GM04503 (cell line): ENCODE results near the gene SEC24A.
A peak's percentile ranks its signal among the peaks of the same experiment; 100 is the strongest.
"Not testable (repeated sequence)": the region's sequence is repeated elsewhere in the genome, so short reads cannot be mapped to it uniquely, and the experiment has no call there.

Experiments
- DNase-seq: peaks from one replicate; pipeline ENCODE4 v3.0.0-alpha.2; 2012; ENCODE audit warnings: low read depth

SEC24A gene

GRCh38 chr5:134648425-134649162 lies at the start of gene SEC24A:
SEC24A (plus strand) TSS chr5:134648785; CDS start chr5:134649077, 292 bp downstream.
- peak; percentile 46 for DNase-seq

DNA sequence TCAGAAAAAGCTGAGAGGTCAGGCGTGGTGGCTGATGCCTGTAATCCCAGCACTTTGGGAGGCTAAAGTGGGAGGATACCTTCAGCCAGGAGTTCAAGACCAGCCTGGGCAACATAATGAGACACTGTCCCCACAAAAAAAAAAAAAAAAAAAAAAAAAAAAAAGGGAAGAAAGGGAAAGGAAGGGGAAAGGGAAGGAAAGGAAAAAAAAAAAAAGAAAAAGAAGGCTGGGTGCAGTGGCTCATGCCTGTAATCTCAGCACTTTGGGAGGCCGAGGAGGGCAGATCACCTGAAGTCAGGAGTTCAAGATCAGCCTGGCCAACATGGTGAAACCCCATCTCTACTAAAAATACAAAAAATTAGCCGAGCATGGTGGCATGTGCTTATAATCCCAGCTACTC lies 48.8 kb upstream of the SEC24A start:
- DNase-seq: not testable (repeated sequence)

GRCh38 chr5:134600600-134600999 lies 48.0 kb upstream of the SEC24A start:
- DNase-seq: no peak

GRCh38 chr5:134603059-134603458 lies 45.5 kb upstream of the SEC24A start:
- DNase-seq: no peak

DNA sequence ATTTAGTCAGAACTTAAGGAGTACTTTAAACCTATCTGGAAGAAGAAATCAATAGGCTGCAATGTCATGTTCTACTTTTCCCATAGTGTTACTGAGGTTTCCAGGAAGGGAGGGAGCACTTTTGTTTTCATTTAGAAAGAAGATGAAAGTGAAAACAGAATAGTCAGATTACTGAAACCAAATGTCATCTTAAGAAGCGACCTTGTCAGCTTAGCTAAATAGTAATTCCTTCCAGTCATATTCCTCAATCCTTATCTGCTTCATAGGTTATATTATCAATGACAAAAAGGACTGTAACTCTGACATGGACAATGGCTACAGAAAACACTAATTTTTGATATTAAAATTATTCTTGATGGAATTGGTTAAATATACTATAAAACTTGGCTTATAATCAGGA lies 43.7 kb upstream of the SEC24A start:
- DNase-seq: no peak

DNA sequence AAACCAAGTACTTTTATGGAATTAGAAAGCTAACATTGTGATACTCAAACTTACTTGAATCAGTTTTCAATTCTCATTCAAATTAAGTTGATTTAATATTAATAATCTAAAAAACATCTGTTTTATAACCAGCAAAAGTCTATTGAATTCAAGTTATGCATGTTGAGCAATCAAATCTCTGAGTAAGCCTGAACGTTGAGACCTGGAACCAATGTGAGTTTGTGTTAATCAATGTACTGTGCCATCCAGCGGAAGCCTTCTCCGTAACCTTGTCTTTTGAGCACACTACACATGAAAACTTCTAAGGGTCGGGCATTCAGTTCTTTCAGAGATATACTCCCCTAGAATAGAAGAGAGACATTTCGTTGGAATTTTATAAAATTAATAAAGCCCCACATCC lies 41.9 kb upstream of the SEC24A start:
- DNase-seq: no peak

DNA sequence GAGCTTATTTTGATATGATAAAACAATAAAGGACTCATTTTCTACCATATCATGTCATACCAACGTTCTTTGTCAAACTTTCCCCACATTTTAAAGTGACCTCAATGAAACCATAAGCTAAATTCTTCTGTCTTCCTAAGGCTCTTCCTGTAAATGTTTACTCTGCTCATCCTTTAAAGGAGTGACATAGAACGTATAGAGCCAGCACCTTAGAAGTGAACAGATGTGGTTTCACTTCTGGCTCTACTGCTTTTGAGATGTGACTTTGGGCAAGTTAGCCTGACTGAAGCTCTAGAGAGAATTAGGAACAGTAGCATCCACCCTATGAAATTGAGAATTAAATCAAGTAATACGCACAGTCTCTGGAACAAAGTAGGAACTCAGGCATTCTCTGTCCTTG lies 40.0 kb upstream of the SEC24A start:
- no peak for DNase-seq

GRCh38 chr5:134609232-134609851 lies 39.2 kb upstream of the SEC24A start:
- DNase-seq: no peak

GRCh38 chr5:134610725-134611124 lies 37.9 kb upstream of the SEC24A start:
- DNase-seq: no peak

DNA sequence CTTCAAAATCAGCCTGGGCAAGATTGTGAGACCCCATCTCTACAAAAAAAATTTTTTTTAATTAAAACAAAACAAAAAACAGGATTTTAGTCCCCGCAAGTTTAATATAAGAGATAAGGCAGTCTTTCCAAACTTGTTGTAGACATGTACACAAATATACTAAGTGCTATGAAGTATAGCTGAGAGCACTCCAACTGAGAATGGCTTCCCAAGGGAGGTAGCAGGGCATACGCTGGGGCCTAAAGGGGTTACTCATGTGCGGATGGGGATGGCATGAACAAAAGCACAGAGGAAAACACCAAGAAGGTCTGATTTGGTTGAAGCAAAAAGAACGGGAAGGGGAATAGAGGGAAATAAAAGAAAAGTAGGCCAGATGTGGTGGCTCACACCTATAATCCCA lies 37.1 kb upstream of the SEC24A start:
- no peak for DNase-seq

GRCh38 chr5:134614450-134615085 lies 34.0 kb upstream of the SEC24A start:
- peak; percentile 21 for DNase-seq

GRCh38 chr5:134620634-134621033 lies 28.0 kb upstream of the SEC24A start:
- no peak for DNase-seq

GRCh38 chr5:134625559-134625958 lies 23.0 kb upstream of the SEC24A start:
- no peak for DNase-seq

DNA sequence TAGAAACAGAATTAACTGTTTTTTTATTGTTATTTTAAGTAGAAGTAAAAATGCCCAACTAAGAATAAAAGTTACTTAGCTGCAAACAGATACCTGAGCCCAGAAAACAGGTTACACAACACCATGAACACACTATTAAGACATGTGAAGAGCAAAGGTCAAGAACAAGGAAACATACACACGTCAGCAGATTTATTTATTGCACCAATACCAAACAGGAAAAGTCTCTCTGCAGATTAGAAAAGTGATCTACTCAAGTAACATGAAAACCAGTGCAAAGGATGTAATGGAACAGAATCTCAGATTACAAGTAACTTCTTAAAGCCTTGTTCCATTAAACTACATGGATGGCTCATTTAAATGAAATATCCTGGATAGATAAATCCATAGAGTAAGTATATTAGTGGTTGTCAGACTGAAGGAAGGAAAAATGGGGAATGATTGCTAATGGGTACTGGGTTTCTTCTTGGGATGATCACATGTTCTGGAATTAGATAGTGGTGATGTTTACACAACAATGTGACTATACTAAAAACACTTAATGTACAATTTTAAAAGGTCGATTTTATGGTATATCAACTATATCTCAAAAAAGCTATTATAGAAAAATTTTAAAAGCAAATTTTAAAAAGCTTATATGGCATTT lies 22.1 kb upstream of the SEC24A start:
- DNase-seq: no peak

- no peak for DNase-seq
These were observed 14.4 kb upstream of the SEC24A start for GRCh38 chr5:134634227-134634626.

GRCh38 chr5:134635366-134635765 lies 13.2 kb upstream of the SEC24A start:
- DNase-seq: not testable (repeated sequence)

GRCh38 chr5:134637116-134637721 lies 11.4 kb upstream of the SEC24A start:
- no peak for DNase-seq

DNA sequence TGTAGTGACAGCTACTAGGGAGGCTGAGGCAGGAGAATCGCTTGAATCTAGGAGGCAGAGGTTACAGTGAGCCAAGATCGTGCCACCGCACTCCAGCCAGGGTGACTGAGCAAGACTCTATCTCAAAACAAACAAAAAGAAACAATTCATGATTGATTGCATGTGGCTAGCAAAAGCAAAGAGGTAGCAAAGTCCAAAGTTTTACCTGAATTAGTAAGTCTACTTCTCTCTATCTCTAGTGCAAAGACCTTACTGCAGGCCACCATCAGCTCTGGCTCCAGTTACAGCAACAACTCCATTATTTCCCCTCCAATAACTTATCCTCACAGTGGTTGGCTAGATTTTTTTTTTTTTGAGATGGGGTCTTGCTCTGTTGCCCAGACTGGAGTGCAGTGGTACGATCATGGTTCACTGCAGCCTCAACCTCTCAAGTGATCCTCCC lies 9.8 kb upstream of the SEC24A start:
- DNase-seq: no peak

- no peak for DNase-seq
These were observed 5.6 kb upstream of the SEC24A start for GRCh38 chr5:134642931-134643530.

DNA sequence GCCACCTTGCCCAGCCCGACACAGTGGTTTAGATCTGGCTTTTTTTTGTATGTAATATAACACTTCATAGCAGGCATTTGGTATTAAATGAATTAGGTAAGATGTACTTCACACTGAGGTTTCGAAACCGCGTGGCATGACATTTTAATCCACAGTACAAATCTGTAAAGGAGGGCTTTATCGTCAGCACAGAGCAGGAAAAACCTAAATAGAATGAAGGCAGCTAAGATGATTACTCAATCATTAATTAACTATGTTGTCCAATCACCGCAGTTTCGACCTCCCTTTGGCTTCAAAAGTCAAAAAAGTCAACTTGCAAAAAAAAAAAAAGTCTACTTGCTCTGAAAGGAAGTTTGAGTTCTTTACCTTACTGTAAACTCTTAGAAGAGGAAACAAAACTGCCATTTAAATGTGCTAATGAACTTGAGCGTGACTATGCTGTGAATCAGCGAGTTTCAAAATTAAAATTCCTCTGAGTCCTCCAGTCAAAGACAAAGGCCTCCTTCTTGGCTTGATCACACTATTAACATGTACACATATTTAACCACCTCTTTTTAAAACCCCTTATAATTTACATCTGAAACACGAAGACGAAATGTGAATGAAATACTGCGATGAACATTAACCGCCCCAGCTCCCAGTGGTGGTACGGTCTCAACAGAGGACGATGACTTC lies 698 bp upstream of the SEC24A start:
- no peak for DNase-seq

- no peak for DNase-seq
These were observed 714 bp downstream of the SEC24A start for GRCh38 chr5:134649163-134649835.
